ENCODE measurements around the gene ISLR2. TPM values are rescaled to one million over a fixed set of nuclear protein-coding genes. Genes with fewer than 3 reads are reported as not detected.
A peak's percentile ranks its signal among the peaks of the same experiment; 100 is the strongest.
"Not testable (repeated sequence)": the region's sequence is repeated elsewhere in the genome, so short reads cannot be mapped to it uniquely, and the experiment has no call there.

The ISLR2 gene
- 21.1 TPM for total RNA-seq (ENCODE audit: unreplicated experiment)
- long read RNA-seq, result 0 reads

- peak within 1 kb of the TSS; percentile 81 for H3K4me3 Mint-ChIP-seq (ENCODE audit: unreplicated experiment)
- H3K4me1 Mint-ChIP-seq (ENCODE audit: low read depth, unreplicated experiment), result peaks cover 12% of the 10 kb centered on the region
- peaks cover 44% of the 10 kb centered on the region for H3K27me3 Mint-ChIP-seq (ENCODE audit: unreplicated experiment)
- H3K27ac Mint-ChIP-seq (ENCODE audit: unreplicated experiment), result peak within 1 kb of the TSS; percentile 38
- peaks cover 16% of the 10 kb centered on the region for H3K9me3 Mint-ChIP-seq (ENCODE audit: unreplicated experiment)
- peak; percentile 60 for DNase-seq
- peaks cover 4% of the 10 kb centered on the region for H3K36me3 Mint-ChIP-seq (ENCODE audit: unreplicated experiment)
- no peak for TF ChIP-seq CTCF (IDR thresholded peaks at IDR 0.05; ENCODE audit: partially characterized antibody, unreplicated experiment)
Measured at GRCh38 chr15:74130155-74130848, at the start of gene ISLR2. TSS of gene ISLR2 (plus strand) at chr15:74130586. CDS start at chr15:74132755, 2,169 bp downstream.

DNA sequence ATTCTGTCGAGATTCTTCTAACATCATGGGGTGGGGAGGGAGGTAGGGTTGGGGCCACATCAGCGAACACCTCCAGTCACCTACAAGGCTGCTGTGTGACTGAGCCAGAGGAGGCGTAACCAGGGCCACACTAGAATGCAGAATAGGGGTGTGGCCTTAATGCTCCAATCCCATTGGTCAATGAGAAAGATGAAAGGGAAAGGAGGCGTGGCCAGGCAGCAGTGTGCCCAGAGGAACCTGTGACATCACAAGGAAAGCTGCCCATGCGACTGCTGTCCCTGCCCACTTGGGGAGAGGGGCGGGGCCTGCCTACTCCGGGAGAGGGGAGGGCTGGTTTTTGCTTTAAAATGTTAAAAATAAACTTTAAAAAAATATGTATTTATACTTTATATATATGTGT is 47.9 kb upstream of the ISLR2 start, which contains the start of gene GOLGA6A:
GOLGA6A (minus strand) TSS at position 101 of the 400 bp plus-strand sequence; CDS start at position 60, 41 bp downstream.
- H3K27me3 Mint-ChIP-seq (ENCODE audit: unreplicated experiment); H3K27ac Mint-ChIP-seq (ENCODE audit: unreplicated experiment); DNase-seq; H3K4me3 Mint-ChIP-seq (ENCODE audit: unreplicated experiment); H3K9me3 Mint-ChIP-seq (ENCODE audit: unreplicated experiment); H3K36me3 Mint-ChIP-seq (ENCODE audit: unreplicated experiment); H3K4me1 Mint-ChIP-seq (ENCODE audit: low read depth, unreplicated experiment): not testable (repeated sequence)

DNA sequence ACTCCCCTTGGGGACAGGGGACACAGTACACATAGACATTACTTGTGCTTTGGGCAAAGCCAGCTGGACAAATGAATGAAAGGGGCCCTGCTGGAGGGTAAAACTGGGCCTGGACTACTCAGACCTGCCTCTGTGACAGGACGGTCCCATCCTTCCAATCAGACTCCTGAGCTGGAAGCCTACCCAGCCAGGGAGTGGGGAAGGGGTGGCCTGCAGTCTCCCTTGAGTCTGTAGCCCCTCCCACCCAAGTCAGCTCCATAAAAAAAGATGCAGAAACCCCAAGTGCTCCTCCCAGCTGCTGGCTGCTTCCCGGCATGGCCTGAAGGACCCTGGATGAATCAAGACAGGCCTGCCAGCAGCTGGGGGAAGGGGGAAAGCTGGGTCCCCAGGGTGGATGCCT is 35.8 kb upstream of the ISLR2 start:
- not testable (repeated sequence) for H3K27ac Mint-ChIP-seq (ENCODE audit: unreplicated experiment); DNase-seq; H3K4me1 Mint-ChIP-seq (ENCODE audit: low read depth, unreplicated experiment); H3K27me3 Mint-ChIP-seq (ENCODE audit: unreplicated experiment); H3K4me3 Mint-ChIP-seq (ENCODE audit: unreplicated experiment); H3K9me3 Mint-ChIP-seq (ENCODE audit: unreplicated experiment); H3K36me3 Mint-ChIP-seq (ENCODE audit: unreplicated experiment)

DNA sequence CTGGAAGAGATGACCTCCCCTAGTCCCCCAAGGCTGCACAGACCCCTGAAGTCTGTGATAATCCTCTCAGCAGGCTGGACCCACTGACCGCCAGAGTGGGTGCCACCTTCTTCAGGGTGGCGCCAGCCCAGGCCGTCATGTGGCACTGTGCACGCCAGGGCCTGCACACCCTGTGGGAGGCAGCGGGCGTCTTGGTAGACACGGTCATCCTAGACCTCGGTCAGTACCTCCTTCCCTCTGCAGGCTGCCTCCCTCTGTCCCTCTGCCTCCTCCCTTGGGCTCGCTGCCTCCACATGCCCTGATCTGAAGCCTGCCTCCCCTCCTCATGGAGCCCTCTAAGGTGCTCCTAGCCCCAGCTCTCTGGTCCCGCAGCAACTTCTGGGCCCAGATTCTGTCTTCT is 34.8 kb upstream of the ISLR2 start:
- H3K4me1 Mint-ChIP-seq (ENCODE audit: low read depth, unreplicated experiment); DNase-seq; H3K27me3 Mint-ChIP-seq (ENCODE audit: unreplicated experiment); H3K4me3 Mint-ChIP-seq (ENCODE audit: unreplicated experiment); H3K9me3 Mint-ChIP-seq (ENCODE audit: unreplicated experiment); H3K27ac Mint-ChIP-seq (ENCODE audit: unreplicated experiment); H3K36me3 Mint-ChIP-seq (ENCODE audit: unreplicated experiment): not testable (repeated sequence)

- H3K4me1 Mint-ChIP-seq (ENCODE audit: low read depth, unreplicated experiment); H3K9me3 Mint-ChIP-seq (ENCODE audit: unreplicated experiment); H3K27me3 Mint-ChIP-seq (ENCODE audit: unreplicated experiment): not testable (repeated sequence)
Measured at GRCh38 chr15:74096753-74097474, 33.5 kb upstream of the ISLR2 start.

GRCh38 chr15:74099963-74100733 is 30.2 kb upstream of the ISLR2 start:
- Mint-ChIP-seq H3K4me3 (ENCODE audit: unreplicated experiment) (peak overlapping the region; percentile 92), H3K27ac (ENCODE audit: unreplicated experiment) (peak overlapping the region; percentile 89)
- not testable (repeated sequence) for H3K27me3 Mint-ChIP-seq (ENCODE audit: unreplicated experiment); H3K36me3 Mint-ChIP-seq (ENCODE audit: unreplicated experiment); H3K4me1 Mint-ChIP-seq (ENCODE audit: low read depth, unreplicated experiment); H3K9me3 Mint-ChIP-seq (ENCODE audit: unreplicated experiment)
- DNase-seq, result peak; percentile 91

More at GRCh38 chr15:74096753-74097474, 33.5 kb upstream of the ISLR2 start:
- H3K27ac Mint-ChIP-seq (ENCODE audit: unreplicated experiment); H3K4me3 Mint-ChIP-seq (ENCODE audit: unreplicated experiment); DNase-seq; H3K36me3 Mint-ChIP-seq (ENCODE audit: unreplicated experiment): not testable (repeated sequence)

- Mint-ChIP-seq H3K4me1 (ENCODE audit: low read depth, unreplicated experiment) (no peaks in the 10 kb centered on the region), H3K27me3 (ENCODE audit: unreplicated experiment) (peaks cover 3% of the 10 kb centered on the region), H3K36me3 (ENCODE audit: unreplicated experiment) (no peaks in the 10 kb centered on the region), H3K9me3 (ENCODE audit: unreplicated experiment) (no peaks in the 10 kb centered on the region), H3K4me3 (ENCODE audit: unreplicated experiment) (no peak overlapping the region), H3K27ac (ENCODE audit: unreplicated experiment) (no peak overlapping the region)
- no peak for DNase-seq
- no peak for TF ChIP-seq CTCF (IDR thresholded peaks at IDR 0.05; ENCODE audit: partially characterized antibody, unreplicated experiment)
Measured at GRCh38 chr15:74108111-74108510, 22.3 kb upstream of the ISLR2 start.

DNA sequence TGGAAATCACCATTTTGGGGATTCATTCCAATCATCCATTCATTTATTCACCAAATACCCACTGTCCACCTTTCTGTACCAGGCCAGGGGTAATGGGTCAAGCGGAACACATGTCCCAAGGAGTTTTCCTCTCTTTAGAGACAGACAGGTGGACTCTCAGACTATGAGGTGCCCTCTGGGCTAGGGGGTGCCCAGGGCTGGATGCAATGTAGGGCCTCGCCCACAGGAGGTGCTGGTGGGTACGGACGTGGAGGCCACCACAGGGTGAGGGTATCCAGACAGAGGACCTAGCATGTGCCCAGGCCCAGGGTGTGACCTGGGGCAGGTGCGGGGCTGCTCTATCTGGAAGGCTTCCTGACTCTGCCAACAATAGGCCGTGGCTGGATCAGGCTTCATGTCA is 21.8 kb upstream of the ISLR2 start:
- not testable (repeated sequence) for H3K9me3 Mint-ChIP-seq (ENCODE audit: unreplicated experiment); H3K4me3 Mint-ChIP-seq (ENCODE audit: unreplicated experiment); H3K27ac Mint-ChIP-seq (ENCODE audit: unreplicated experiment); H3K36me3 Mint-ChIP-seq (ENCODE audit: unreplicated experiment); H3K4me1 Mint-ChIP-seq (ENCODE audit: low read depth, unreplicated experiment); DNase-seq; H3K27me3 Mint-ChIP-seq (ENCODE audit: unreplicated experiment)

Data from glutamatergic neuron (in vitro differentiated cells).